Kidney (tissue), 14 donors: ENCODE measurements around the gene S100G. TPM values are rescaled to one million over a fixed set of nuclear protein-coding genes. Genes with fewer than 3 reads are reported as not detected.

ENCODE experiments used
- DNase-seq, 5 donors: peaks; one replicate each; pipeline ENCODE4 v3.0.0-alpha.2; 2013 to 2020
- FAIRE-seq: peaks from 2 replicates; lab custom pipeline; 2012; peaks lifted over from hg19 to GRCh38; lab: Jason Lieb, UNC
- H3K27ac ChIP-seq, 2 donors: one replicate each; pipeline ENCODE4 v1.7.0; 2013; ENCODE audit warnings: low read depth in 2 of 2, low read length in 2 of 2, inconsistent platforms in 1 of 2
- H3K27me3 ChIP-seq: one replicate; pipeline ENCODE4 v1.7.1; 2013; ENCODE audit warnings: low read length, inconsistent platforms; ENCODE audit not compliant: control insufficient read depth, insufficient read depth
- H3K36me3 ChIP-seq, 3 donors: one replicate each; pipeline versions ENCODE4 v1.7.0 to v1.7.1; 2013; ENCODE audit warnings: low read length in 3 of 3, control low read depth in 1 of 3, inconsistent platforms in 1 of 3; ENCODE audit not compliant: insufficient read depth in 3 of 3, control insufficient read depth in 2 of 3
- H3K4me1 ChIP-seq, 3 donors: one replicate each; pipeline versions ENCODE4 v1.7.0 to v1.7.1; 2013; ENCODE audit warnings: low read length in 3 of 3, inconsistent platforms in 1 of 3, low read depth in 1 of 3; ENCODE audit not compliant: control insufficient read depth in 2 of 3, insufficient read depth in 2 of 3
- H3K4me3 ChIP-seq, 3 donors: one replicate each; pipeline versions ENCODE4 v1.7.0 to v1.8.1; 2013; ENCODE audit warnings: low read length in 3 of 3, control low read depth in 1 of 3, inconsistent platforms in 1 of 3
- H3K9ac ChIP-seq, 3 donors: one replicate each; pipeline versions ENCODE4 v1.7.0 to v1.7.1; 2013; ENCODE audit warnings: low read length in 3 of 3, control low read depth in 1 of 3, inconsistent platforms in 1 of 3
- H3K9me3 ChIP-seq, 3 donors: one replicate each; pipeline versions ENCODE4 v1.7.0 to v1.7.1; 2013; ENCODE audit warnings: low read length in 3 of 3, control low read depth in 1 of 3, inconsistent platforms in 1 of 3; ENCODE audit not compliant: control insufficient read depth in 2 of 3, insufficient read depth in 1 of 3
- CTCF ChIP-seq: IDR thresholded peaks from 3 replicates; pipeline ENCODE4 v1.5.1; 2012; ENCODE audit warnings: mild to moderate bottlenecking, moderate library complexity, borderline replicate concordance; ENCODE audit not compliant: insufficient read depth; ENCODE audit errors: extremely low read depth
- intact Hi-C: fragments of 100-400 bp; cut with DNase I; formaldehyde crosslinking; loops from one replicate; pipeline ENCODE4 v1.11.1; 2022
- polyA plus RNA-seq: library from polyadenylated mRNA; stranded (reverse); fragments of 350-450 nt; fragmentation: Illumina TruSeq; extraction: RNeasy Lipid Tissue Mini Kit (QIAGEN cat#74804); gene quantifications from one replicate; pipeline ENCODE4 v1.2.3, GENCODE V29; 2014; ENCODE audit warnings: low read depth, low replicate concordance; ENCODE audit not compliant: insufficient read depth
- total RNA-seq: library from RNA; stranded (reverse); fragmentation: NEBNext Ultra II Directional; extraction: Animal tissue kit (Norgen Biotek cat#: 25700); gene quantifications from one replicate; pipeline ENCODE4 v1.2.1, GENCODE V29; 2021
- donor health status: control.
- donor health status: control.
- donor health status: control.
- donor health status: control.
- donor health status: control.
- donor health status: DM: yes; HTN: yes; CAD: no.
- donor health status: Normal renal cell carcinoma (clear cell type).

Gene S100G
- total and polyA plus RNA-seq, 2 donors from 2014 or later = not detected

- Histone ChIP-seq H3K4me3 (no peak overlapping the region), H3K9me3 (no peaks in the 10 kb centered on the region), H3K27ac (no peak overlapping the region), H3K36me3 (no peaks in the 10 kb centered on the region), H3K4me1 (no peaks in the 10 kb centered on the region), H3K27me3 (no peaks in the 10 kb centered on the region), H3K9ac (no peak overlapping the region)
- FAIRE-seq (no peak), DNase-seq (no peak)
- intact Hi-C loops = no loop called here
- no peak for TF ChIP-seq CTCF
Measured at GRCh38 chrX:16635596-16635995, 14.4 kb upstream of the S100G start.

- H3K9ac ChIP-seq = no peak overlapping the region
- H3K36me3 ChIP-seq = no peaks in the 10 kb centered on the region
- H3K9me3 ChIP-seq = no peaks in the 10 kb centered on the region
- H3K4me1 ChIP-seq = no peaks in the 10 kb centered on the region
- peaks cover 8% of the 10 kb centered on the region for H3K27me3 ChIP-seq
- DNase-seq (no peak), FAIRE-seq (no peak)
- intact Hi-C loops = no loop called here
- TF ChIP-seq CTCF = no peak
- H3K27ac ChIP-seq = no peak overlapping the region
- H3K4me3 ChIP-seq = no peak overlapping the region
Measured at GRCh38 chrX:16638533-16638932, 11.4 kb upstream of the S100G start.

- Histone ChIP-seq H3K4me3 (no peak overlapping the region), H3K36me3 (no peaks in the 10 kb centered on the region), H3K27me3 (peaks cover 8% of the 10 kb centered on the region), H3K4me1 (no peaks in the 10 kb centered on the region), H3K9ac (no peak overlapping the region), H3K27ac (no peak overlapping the region), H3K9me3 (no peaks in the 10 kb centered on the region)
- TF ChIP-seq CTCF = no peak
- DNase-seq (no peak), FAIRE-seq (no peak)
- intact Hi-C loops = no loop called here
Measured at GRCh38 chrX:16639966-16640365, 10.0 kb upstream of the S100G start.

GRCh38 chrX:16640823-16641222 lies 9.1 kb upstream of the S100G start:
- no peak overlapping the region for H3K4me3 ChIP-seq
- FAIRE-seq (no peak), DNase-seq (no peak)
- no peaks in the 10 kb centered on the region for H3K9me3 ChIP-seq
- intact Hi-C loops = no loop called here
- no peaks in the 10 kb centered on the region for H3K4me1 ChIP-seq
- no peak overlapping the region for H3K27ac ChIP-seq
- H3K36me3 ChIP-seq = no peaks in the 10 kb centered on the region
- no peak for TF ChIP-seq CTCF
- peaks cover 8% of the 10 kb centered on the region for H3K27me3 ChIP-seq
- H3K9ac ChIP-seq = no peak overlapping the region
